ENCODE data around the gene GPD2.
A peak's percentile ranks its signal among the peaks of the same experiment; 100 is the strongest.

GPD2 gene

DNA sequence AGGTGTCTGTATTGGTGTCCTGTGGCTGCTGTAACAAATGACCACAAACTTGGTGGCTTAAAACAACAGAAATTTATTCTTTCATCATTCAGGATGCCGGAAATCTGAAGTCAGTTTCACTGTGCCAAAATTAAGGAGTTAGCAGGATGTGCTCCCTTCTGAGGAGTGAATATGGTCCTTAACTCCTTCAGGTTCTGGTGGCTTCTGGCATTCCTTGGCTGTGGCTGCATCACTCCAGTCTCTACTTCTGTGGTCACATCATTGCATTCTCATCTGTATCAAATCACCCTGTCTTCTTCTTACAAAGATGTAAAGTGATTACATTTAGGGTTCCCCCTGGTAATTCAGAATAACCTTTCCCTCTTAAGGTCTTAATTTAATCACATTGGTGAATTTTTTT lies 12.6 kb downstream of the GPD2 start:
- ATAC-seq, result no peak
- TF ChIP-seq ZC3H10 (CRISPR knock-in tag; IDR thresholded peaks at IDR 0.05) (no peak), BACH2 (CRISPR knock-in tag; IDR thresholded peaks at IDR 0.05; ENCODE audit: borderline replicate concordance) (no peak), ZFP30 (CRISPR knock-in tag; IDR thresholded peaks at IDR 0.05) (no peak)
- TF ChIP-seq, protein P1, sequence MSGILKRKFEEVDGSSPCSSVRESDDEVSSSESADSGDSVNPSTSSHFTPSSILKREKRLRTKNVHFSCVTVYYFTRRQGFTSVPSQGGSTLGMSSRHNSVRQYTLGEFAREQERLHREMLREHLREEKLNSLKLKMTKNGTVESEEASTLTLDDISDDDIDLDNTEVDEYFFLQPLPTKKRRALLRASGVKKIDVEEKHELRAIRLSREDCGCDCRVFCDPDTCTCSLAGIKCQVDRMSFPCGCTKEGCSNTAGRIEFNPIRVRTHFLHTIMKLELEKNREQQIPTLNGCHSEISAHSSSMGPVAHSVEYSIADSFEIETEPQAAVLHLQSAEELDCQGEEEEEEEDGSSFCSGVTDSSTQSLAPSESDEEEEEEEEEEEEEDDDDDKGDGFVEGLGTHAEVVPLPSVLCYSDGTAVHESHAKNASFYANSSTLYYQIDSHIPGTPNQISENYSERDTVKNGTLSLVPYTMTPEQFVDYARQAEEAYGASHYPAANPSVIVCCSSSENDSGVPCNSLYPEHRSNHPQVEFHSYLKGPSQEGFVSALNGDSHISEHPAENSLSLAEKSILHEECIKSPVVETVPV (CRISPR knock-in tag; IDR thresholded peaks at IDR 0.05), result no peak

GRCh38 chr2:156452971-156453370 lies 16.8 kb downstream of the GPD2 start:
- no peak for ATAC-seq
- TF ChIP-seq RARB (CRISPR knock-in tag; IDR thresholded peaks at IDR 0.05), result no peak
- no peak for TF ChIP-seq POU6F1 (CRISPR knock-in tag; IDR thresholded peaks at IDR 0.05; ENCODE audit: borderline replicate concordance, low read depth)
- TF ChIP-seq, protein P1 (CRISPR knock-in tag; IDR thresholded peaks at IDR 0.05), result no peak
- no peak for TF ChIP-seq BACH2 (CRISPR knock-in tag; IDR thresholded peaks at IDR 0.05; ENCODE audit: borderline replicate concordance)
- TF ChIP-seq PPARA (CRISPR knock-in tag; IDR thresholded peaks at IDR 0.05; ENCODE audit: borderline replicate concordance), result no peak
- no peak for TF ChIP-seq CREB5 (CRISPR knock-in tag; IDR thresholded peaks at IDR 0.05; ENCODE audit: low read depth)
- TF ChIP-seq ZNF8 (CRISPR knock-in tag; IDR thresholded peaks at IDR 0.05), result no peak
- no peak for TF ChIP-seq TCF4 (CRISPR knock-in tag; IDR thresholded peaks at IDR 0.05; ENCODE audit: borderline replicate concordance)
- no peak for TF ChIP-seq GLIS3 (CRISPR knock-in tag; IDR thresholded peaks at IDR 0.05)
- TF ChIP-seq TOX (CRISPR knock-in tag; IDR thresholded peaks at IDR 0.05; ENCODE audit: borderline replicate concordance), result no peak
- TF ChIP-seq ZNF565 (CRISPR knock-in tag; conservative IDR thresholded peaks at IDR 0.05; ENCODE audit: low read depth), result no peak
- no peak for TF ChIP-seq CSDC2 (CRISPR knock-in tag; IDR thresholded peaks at IDR 0.05)
- no peak for TF ChIP-seq SNAI2 (CRISPR knock-in tag; IDR thresholded peaks at IDR 0.05)
- no peak for TF ChIP-seq ARNTL (CRISPR knock-in tag; IDR thresholded peaks at IDR 0.05; ENCODE audit: borderline replicate concordance, low read depth)
- no peak for TF ChIP-seq ZC3H10 (CRISPR knock-in tag; IDR thresholded peaks at IDR 0.05)
- TF ChIP-seq TSHZ2 (CRISPR knock-in tag; IDR thresholded peaks at IDR 0.05), result no peak
- no peak for TF ChIP-seq ZNF70 (CRISPR knock-in tag; IDR thresholded peaks at IDR 0.05)
- no peak for TF ChIP-seq ZFP3 (CRISPR knock-in tag; IDR thresholded peaks at IDR 0.05)
- no peak for TF ChIP-seq ESRRG (CRISPR knock-in tag; IDR thresholded peaks at IDR 0.05)
- no peak for TF ChIP-seq ISL1 (CRISPR knock-in tag; IDR thresholded peaks at IDR 0.05)

GRCh38 chr2:156455361-156455975 lies 19.3 kb downstream of the GPD2 start:
- ATAC-seq, result peak; percentile 38; the same call in 1 of the 3 replicates
- TF ChIP-seq ISL1 (CRISPR knock-in tag; IDR thresholded peaks at IDR 0.05), result no peak
- no peak for TF ChIP-seq BACH2 (CRISPR knock-in tag; IDR thresholded peaks at IDR 0.05; ENCODE audit: borderline replicate concordance)
- TF ChIP-seq CSDC2 (CRISPR knock-in tag; IDR thresholded peaks at IDR 0.05), result no peak
- no peak for TF ChIP-seq POU6F1 (CRISPR knock-in tag; IDR thresholded peaks at IDR 0.05; ENCODE audit: borderline replicate concordance, low read depth)
- TF ChIP-seq ESRRG (CRISPR knock-in tag; IDR thresholded peaks at IDR 0.05), result no peak
- no peak for TF ChIP-seq ZNF70 (CRISPR knock-in tag; IDR thresholded peaks at IDR 0.05)
- TF ChIP-seq, protein P2, sequence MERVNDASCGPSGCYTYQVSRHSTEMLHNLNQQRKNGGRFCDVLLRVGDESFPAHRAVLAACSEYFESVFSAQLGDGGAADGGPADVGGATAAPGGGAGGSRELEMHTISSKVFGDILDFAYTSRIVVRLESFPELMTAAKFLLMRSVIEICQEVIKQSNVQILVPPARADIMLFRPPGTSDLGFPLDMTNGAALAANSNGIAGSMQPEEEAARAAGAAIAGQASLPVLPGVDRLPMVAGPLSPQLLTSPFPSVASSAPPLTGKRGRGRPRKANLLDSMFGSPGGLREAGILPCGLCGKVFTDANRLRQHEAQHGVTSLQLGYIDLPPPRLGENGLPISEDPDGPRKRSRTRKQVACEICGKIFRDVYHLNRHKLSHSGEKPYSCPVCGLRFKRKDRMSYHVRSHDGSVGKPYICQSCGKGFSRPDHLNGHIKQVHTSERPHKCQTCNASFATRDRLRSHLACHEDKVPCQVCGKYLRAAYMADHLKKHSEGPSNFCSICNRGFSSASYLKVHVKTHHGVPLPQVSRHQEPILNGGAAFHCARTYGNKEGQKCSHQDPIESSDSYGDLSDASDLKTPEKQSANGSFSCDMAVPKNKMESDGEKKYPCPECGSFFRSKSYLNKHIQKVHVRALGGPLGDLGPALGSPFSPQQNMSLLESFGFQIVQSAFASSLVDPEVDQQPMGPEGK (CRISPR knock-in tag; IDR thresholded peaks at IDR 0.05; ENCODE audit: borderline replicate concordance), result no peak
- TF ChIP-seq ZNF8 (CRISPR knock-in tag; IDR thresholded peaks at IDR 0.05), result no peak
- TF ChIP-seq ZC3H10 (CRISPR knock-in tag; IDR thresholded peaks at IDR 0.05), result no peak
- no peak for TF ChIP-seq ARNTL (CRISPR knock-in tag; IDR thresholded peaks at IDR 0.05; ENCODE audit: borderline replicate concordance, low read depth)
- no peak for TF ChIP-seq SNAI2 (CRISPR knock-in tag; IDR thresholded peaks at IDR 0.05)
- TF ChIP-seq, protein P1 (CRISPR knock-in tag; IDR thresholded peaks at IDR 0.05), result no peak
- TF ChIP-seq ZNF565 (CRISPR knock-in tag; conservative IDR thresholded peaks at IDR 0.05; ENCODE audit: low read depth), result no peak
- TF ChIP-seq TOX (CRISPR knock-in tag; IDR thresholded peaks at IDR 0.05; ENCODE audit: borderline replicate concordance), result no peak

Data from SK-N-SH treated with all-trans-retinoic acid at 6 μM for 48 hours (cell line).